NB4 (cell line): Measurements from ENCODE around the gene CGREF1.

Experiments
- CTCF ChIP-seq: IDR thresholded peaks from one replicate; pipeline ENCODE4 v1.5.1; 2012; ENCODE audit warnings: low read depth, low read length
- TF ChIP-seq, protein P1 (sequence below): IDR thresholded peaks from 2 replicates; pipeline ENCODE4 v1.6.1; 2011; ENCODE audit warnings: low read depth, low read length

- no peak for TF ChIP-seq CTCF
- TF ChIP-seq, protein P1, sequence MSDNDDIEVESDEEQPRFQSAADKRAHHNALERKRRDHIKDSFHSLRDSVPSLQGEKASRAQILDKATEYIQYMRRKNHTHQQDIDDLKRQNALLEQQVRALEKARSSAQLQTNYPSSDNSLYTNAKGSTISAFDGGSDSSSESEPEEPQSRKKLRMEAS: no peak
These were observed 19.2 kb upstream of the CGREF1 start for GRCh38 chr2:27138111-27138510.
